Placental pericyte (primary cell): Measurements from ENCODE around the gene RPS28. TPM values are rescaled to one million over a fixed set of nuclear protein-coding genes. Genes with fewer than 3 reads are reported as not detected.

Experiments
- total RNA-seq: library from RNA; depleted of rRNA; stranded (reverse); fragments of >200 nt; gene quantifications from 2 replicates; pipeline ENCODE4 v1.2.3, GENCODE V29; 2012

RPS28 gene
- 66.7 and 318 TPM in 2 replicates for total RNA-seq

GRCh38 chr19:8321067-8321985, at the start of gene RPS28, which contains the start of gene NDUFA7:
Gene RPS28, plus strand, starts transcription at chr19:8321496. Its CDS starts 35 bp downstream, at chr19:8321531.
Gene NDUFA7, minus strand, starts transcription at chr19:8321375. Its CDS starts 17 bp downstream, at chr19:8321358.

GRCh38 chr19:8307965-8308866, 13.1 kb upstream of the RPS28 start, which contains the start of gene CD320:
Gene CD320, minus strand, starts transcription at chr19:8308358. Its CDS starts 68 bp downstream, at chr19:8308290.

DNA sequence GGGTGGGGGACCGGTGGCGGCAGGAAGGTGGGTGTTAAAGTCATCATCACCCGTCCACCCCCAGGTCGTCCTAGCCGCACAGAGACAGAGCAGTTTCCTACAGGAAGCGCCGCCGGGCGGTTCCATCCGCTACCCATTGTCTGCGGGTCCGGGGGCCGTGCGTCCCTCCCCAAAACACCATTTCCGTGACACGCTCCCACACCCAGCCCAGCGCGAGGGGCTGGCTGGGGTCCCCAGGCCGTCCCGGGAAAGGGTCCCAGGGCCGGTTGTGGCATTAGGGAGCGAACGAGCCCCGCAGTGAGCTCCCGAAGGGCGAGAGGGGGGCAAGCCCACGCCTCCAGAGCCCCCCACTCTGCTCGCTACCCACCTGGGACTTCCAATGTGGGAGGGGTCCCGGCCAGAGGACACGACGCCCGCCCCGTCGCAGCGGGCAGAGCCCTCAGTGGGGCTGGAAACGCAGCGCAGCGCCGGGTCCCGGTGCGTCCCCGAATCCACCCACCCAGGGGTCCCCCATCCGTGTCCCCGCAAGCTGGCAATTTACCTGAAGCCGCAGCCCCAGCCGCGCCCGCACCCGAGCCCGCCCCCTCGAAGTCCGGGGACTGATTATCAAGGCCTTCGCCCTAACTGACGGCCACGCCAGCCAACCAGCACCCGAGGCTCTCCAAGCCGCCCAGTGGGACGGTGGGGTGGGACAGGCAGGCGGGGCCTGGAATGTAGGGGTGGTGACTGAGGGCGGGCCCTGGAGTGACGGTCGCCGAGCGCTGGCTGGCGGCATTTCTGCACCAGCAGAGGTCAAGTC, 21.6 kb downstream of the RPS28 start, which contains the start of gene KANK3:
TSS of gene KANK3 (minus strand) at position 579 of the 799 bp plus-strand sequence. CDS start 5,434 bp downstream, outside the sequence.

GRCh38 chr19:8363803-8364771, 42.8 kb downstream of the RPS28 start, which contains the start of gene ANGPTL4:
Gene ANGPTL4, plus strand, starts transcription at chr19:8364155. Its CDS starts 167 bp downstream, at chr19:8364322.

Other genes starting within 250 kb of the RPS28 start
- not detected in 2 replicates for gene FBN3, start 171.9 kb upstream of the RPS28 start, total RNA-seq
- gene CERS4, start 112.1 kb upstream of the RPS28 start, total RNA-seq = 0.72 and 8.5 TPM in 2 replicates
- 25.8 and 50.6 TPM in 2 replicates for gene CD320, start 13.1 kb upstream of the RPS28 start, total RNA-seq
- 22.6 and 24.3 TPM in 2 replicates for gene NDUFA7, start 121 bp upstream of the RPS28 start, total RNA-seq
- gene KANK3, start 21.8 kb downstream of the RPS28 start, total RNA-seq = 0.22 and 0.86 TPM in 2 replicates
- 2.6 and 18.5 TPM in 2 replicates for gene ANGPTL4, start 42.7 kb downstream of the RPS28 start, total RNA-seq
- 29.1 and 48.4 TPM in 2 replicates for gene RAB11B, start 68.9 kb downstream of the RPS28 start, total RNA-seq
- gene MARCHF2, start 91.8 kb downstream of the RPS28 start, total RNA-seq = 56.0 and 65.9 TPM in 2 replicates
- 50.8 and 71.0 TPM in 2 replicates for gene HNRNPM, start 123.5 kb downstream of the RPS28 start, total RNA-seq
- gene PRAM1, start 181.1 kb downstream of the RPS28 start, total RNA-seq = under 0.01 TPM in 1 of 2 replicates, not detected in the other
- gene ZNF414, start 192.7 kb downstream of the RPS28 start, total RNA-seq = 9.9 and 13.3 TPM in 2 replicates